OCI-LY1 (cell line): ENCODE measurements around the gene CDC42BPA.

Source experiments
- EZH2 ChIP-seq: fragments of 200-600 bp; sonication (generic), shearing (Covaris generic); IDR thresholded peaks from 2 replicates; pipeline ENCODE4 v1.8.0; 2017; ENCODE audit warnings: borderline replicate concordance, mixed run types, mild to moderate bottlenecking, antibody characterized with exemption, low read length, moderate library complexity, mixed read lengths
- TF ChIP-seq, protein P1 (sequence below): fragments of 200-600 bp; sonication (generic), shearing (Covaris generic); IDR thresholded peaks from 2 replicates; pipeline ENCODE4 v1.5.1; 2017; ENCODE audit warnings: mild to moderate bottlenecking, antibody characterized with exemption, low read length, moderate library complexity, mixed read lengths

DNA sequence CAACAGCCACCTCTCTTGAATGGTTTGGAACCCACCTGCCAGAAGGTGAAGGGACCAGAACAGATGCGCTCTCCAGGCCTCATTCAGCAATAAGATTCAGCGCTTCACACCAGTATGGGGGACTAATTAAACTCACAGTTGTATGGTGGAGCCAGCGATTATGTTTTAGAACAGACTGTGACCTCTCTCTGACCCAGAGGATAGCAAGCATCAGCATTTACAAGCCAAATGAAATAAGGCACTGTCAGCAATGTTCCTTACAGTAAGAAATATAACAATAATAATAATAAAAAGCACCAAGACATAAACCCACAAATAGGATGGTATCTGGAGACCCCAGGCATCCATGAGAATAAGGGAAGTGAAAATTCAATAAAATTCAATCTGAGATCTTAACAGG, 6.9 kb upstream of the CDC42BPA start:
- TF ChIP-seq, protein P1, sequence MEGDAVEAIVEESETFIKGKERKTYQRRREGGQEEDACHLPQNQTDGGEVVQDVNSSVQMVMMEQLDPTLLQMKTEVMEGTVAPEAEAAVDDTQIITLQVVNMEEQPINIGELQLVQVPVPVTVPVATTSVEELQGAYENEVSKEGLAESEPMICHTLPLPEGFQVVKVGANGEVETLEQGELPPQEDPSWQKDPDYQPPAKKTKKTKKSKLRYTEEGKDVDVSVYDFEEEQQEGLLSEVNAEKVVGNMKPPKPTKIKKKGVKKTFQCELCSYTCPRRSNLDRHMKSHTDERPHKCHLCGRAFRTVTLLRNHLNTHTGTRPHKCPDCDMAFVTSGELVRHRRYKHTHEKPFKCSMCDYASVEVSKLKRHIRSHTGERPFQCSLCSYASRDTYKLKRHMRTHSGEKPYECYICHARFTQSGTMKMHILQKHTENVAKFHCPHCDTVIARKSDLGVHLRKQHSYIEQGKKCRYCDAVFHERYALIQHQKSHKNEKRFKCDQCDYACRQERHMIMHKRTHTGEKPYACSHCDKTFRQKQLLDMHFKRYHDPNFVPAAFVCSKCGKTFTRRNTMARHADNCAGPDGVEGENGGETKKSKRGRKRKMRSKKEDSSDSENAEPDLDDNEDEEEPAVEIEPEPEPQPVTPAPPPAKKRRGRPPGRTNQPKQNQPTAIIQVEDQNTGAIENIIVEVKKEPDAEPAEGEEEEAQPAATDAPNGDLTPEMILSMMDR = no peak
- TF ChIP-seq EZH2 = no peak
